Adipocyte (in vitro differentiated cells): ENCODE measurements around the gene PHLDB2.

ENCODE experiments used
- DNase-seq: peaks from one replicate; pipeline ENCODE4 v3.0.0-alpha.2; 2015; ENCODE audit warnings: low read depth
- H3K27me3 ChIP-seq: replicated peaks from 2 replicates; pipeline ENCODE4 v1.7.0; 2013; ENCODE audit warnings: mild to moderate bottlenecking, low read length, moderate library complexity; ENCODE audit not compliant: control insufficient read depth, insufficient read depth
- H3K36me3 ChIP-seq: 2 replicates; pipeline ENCODE4 v1.7.0; 2013; ENCODE audit warnings: low read length, mild to moderate bottlenecking, moderate library complexity; ENCODE audit not compliant: control insufficient read depth, insufficient read depth, severe bottlenecking
- H3K4me1 ChIP-seq: 2 replicates; pipeline ENCODE4 v1.7.0; 2013; ENCODE audit warnings: mild to moderate bottlenecking, low read length, moderate library complexity; ENCODE audit not compliant: control insufficient read depth, insufficient read depth
- H3K4me3 ChIP-seq: 2 replicates; pipeline ENCODE4 v1.7.0; 2013; ENCODE audit warnings: mild to moderate bottlenecking, low read length, moderate library complexity
- H3K9ac ChIP-seq: 2 replicates; pipeline ENCODE4 v1.7.0; 2013; ENCODE audit warnings: mild to moderate bottlenecking, low read length, moderate library complexity
- H3K9me3 ChIP-seq: 2 replicates; pipeline ENCODE4 v1.7.0; 2013; ENCODE audit warnings: mild to moderate bottlenecking, low read length, moderate library complexity; ENCODE audit not compliant: control insufficient read depth

The PHLDB2 gene

DNA sequence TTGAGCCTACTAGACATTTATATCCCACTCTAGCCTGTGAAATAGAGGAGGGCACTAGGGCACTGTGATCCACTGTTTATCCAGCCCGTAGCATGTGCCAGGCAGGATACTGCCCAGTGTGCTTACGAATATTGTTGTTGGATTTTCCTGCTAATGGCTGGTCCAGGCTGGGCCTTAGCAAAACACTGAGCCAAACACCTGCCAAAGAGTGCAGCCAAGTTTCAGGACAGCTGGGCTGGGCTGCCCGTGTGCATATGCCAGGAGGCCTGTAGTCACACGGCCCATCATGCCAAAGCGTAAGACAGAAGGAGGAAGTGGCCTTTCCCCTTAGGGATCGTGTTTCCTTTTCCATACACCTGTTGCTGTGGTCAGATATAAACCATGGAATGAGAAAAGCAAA is 65.2 kb downstream of the PHLDB2 start:
- DNase-seq, result no peak
- no peaks in the 10 kb centered on the region for H3K27me3 ChIP-seq
- H3K4me3 ChIP-seq, result no peak overlapping the region
- no peaks in the 10 kb centered on the region for H3K9me3 ChIP-seq
- H3K9ac ChIP-seq, result no peak overlapping the region
- peaks cover 6% of the 10 kb centered on the region for H3K4me1 ChIP-seq
- H3K36me3 ChIP-seq, result peaks cover 73% of the 10 kb centered on the region

DNA sequence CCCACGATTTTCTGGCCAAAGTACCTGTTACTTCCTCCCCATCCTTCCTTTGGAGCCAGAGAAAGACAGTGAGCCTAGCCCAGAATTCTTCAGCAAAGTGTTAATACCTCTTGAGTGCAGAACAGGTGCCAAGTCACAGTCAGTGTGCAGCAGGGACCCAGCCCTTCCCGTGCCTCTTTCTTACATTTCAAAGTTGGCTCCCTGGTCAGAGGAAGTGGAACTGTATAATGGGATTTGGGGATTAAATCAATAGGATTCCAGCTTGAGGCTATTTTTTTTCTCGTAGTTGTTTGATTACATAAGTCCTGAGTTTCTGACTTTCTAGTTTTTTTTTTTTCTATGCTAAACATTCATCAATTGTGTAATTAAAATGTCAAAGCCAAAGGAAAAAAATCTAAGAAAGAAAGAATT is 67.2 kb downstream of the PHLDB2 start:
- Histone ChIP-seq H3K4me3 (no peak overlapping the region), H3K4me1 (peaks cover 6% of the 10 kb centered on the region), H3K27me3 (no peaks in the 10 kb centered on the region), H3K9ac (no peak overlapping the region), H3K36me3 (peaks cover 56% of the 10 kb centered on the region), H3K9me3 (no peaks in the 10 kb centered on the region)
- no peak for DNase-seq

DNA sequence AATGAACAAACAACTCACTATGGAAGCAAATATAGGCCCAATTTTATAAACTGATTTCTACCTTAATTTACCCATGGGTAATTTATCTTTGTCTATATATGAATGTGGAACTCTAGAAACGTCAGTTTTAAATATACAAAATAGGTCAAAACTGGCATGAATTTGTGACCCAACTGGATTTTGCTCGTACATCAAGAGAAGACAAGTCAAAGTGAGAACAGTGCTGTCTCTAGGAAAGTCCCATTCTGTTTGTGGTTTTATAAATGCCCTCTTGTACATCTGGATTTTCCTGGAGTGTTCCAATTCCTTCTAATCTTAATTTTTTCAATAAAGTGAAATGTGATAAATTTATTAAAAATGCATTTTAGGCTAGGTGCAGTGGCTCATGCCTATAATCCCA is 69.5 kb downstream of the PHLDB2 start:
- no peak for DNase-seq
- H3K4me1 ChIP-seq, result peaks cover 6% of the 10 kb centered on the region
- no peak overlapping the region for H3K4me3 ChIP-seq
- no peaks in the 10 kb centered on the region for H3K27me3 ChIP-seq
- no peak overlapping the region for H3K9ac ChIP-seq
- H3K9me3 ChIP-seq, result no peaks in the 10 kb centered on the region
- H3K36me3 ChIP-seq, result peaks cover 60% of the 10 kb centered on the region

DNA sequence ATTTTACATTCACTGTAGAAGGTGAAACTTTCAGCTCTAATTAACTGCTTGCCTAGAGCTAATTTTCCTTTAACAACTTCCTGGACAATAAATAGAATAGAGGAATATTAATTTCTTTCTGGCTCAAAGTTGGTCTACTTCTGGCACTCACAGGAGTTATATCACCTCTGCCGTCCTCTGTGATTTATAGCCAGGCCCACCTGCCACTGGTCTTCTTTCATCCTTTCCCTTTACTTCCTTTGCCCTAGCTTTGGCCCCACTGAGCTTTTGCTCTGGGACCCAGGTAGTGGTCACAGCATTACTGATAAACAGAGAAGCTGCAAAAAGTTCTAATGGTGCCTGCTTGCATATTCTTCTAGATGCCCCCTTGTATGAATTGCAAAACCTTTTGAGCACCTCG is 70.4 kb downstream of the PHLDB2 start:
- DNase-seq, result no peak
- H3K9me3 ChIP-seq, result no peaks in the 10 kb centered on the region
- peaks cover 59% of the 10 kb centered on the region for H3K36me3 ChIP-seq
- no peak overlapping the region for H3K9ac ChIP-seq
- H3K4me1 ChIP-seq, result no peaks in the 10 kb centered on the region
- no peak overlapping the region for H3K4me3 ChIP-seq
- no peaks in the 10 kb centered on the region for H3K27me3 ChIP-seq

DNA sequence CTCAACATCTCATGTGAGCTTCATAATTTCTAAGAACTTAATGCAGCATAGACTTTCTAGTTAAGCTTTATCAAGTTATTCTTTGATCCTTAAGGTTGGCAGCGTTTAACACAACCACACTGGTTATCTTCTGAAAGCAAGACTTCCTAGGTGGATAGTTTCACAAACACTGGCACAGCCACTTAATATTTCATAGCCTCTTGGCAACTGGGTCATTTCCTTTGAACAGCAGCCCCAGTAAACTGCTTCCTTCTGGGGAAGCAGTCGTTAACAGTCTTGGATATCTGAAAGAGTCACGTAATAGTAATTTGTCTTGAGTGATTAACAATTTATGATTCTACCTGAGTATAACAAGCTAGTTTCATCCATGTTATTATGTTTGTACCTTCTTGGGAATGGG is 73.9 kb downstream of the PHLDB2 start:
- Histone ChIP-seq H3K9me3 (no peaks in the 10 kb centered on the region), H3K4me1 (peaks cover 22% of the 10 kb centered on the region), H3K36me3 (peaks cover 41% of the 10 kb centered on the region), H3K27me3 (no peaks in the 10 kb centered on the region), H3K4me3 (no peak overlapping the region), H3K9ac (no peak overlapping the region)
- no peak for DNase-seq

DNA sequence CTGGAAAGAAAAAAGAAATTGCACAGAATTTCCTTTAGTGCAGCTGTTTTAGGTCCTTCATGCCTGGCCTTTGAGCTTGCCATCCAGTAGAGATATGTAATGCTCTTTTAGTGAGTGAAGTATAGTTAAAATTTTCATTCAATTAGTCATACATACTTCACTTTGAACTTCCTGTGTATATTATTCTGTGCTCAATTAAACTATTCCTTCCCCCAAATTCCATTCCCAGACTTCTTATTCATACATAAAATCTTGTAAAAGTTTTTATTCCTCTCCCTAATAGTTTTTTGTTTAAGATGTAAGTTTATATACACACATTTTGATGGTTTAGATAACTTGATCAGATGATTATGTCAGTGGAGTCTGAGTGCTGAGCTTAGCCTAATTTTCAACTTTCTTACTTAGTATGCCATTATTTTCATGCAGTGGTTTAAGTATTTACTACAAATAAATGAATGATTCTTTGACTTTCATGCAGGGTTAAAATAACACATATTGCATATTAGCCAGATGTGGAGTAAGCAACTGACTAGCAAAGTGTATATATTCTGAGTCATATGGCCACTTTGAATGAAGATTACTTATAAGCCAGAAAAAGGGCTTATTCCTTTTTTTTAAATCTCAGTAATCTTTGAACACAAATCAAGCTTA is 77.3 kb downstream of the PHLDB2 start:
- H3K4me3 ChIP-seq, result peak overlapping the region; percentile 1
- peak; percentile 72 for DNase-seq
- peak overlapping the region; percentile 10 for H3K9ac ChIP-seq
- H3K9me3 ChIP-seq, result no peaks in the 10 kb centered on the region
- H3K27me3 ChIP-seq, result no peaks in the 10 kb centered on the region
- peaks cover 22% of the 10 kb centered on the region for H3K4me1 ChIP-seq
- H3K36me3 ChIP-seq, result peaks cover 63% of the 10 kb centered on the region

DNA sequence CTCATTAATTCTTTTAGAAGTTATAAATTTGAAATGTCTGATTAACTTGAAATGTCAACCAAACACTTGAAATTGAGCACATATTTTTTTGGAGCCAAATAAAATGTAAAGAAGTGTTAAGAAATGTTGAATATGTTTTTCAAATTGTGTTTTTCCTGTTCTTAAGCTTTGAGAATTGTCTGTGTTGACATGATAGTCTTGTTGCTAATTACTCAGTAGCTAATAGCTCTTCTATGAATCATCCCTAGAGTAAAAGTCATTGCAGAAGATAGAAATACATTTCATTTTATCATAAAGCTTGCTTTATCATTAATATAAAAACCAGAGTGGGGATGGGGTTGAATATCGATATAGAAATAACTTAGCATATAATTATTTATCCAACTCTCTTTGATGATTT is 77.9 kb downstream of the PHLDB2 start:
- H3K27me3 ChIP-seq, result no peaks in the 10 kb centered on the region
- H3K4me1 ChIP-seq, result peaks cover 22% of the 10 kb centered on the region
- peak overlapping the region; percentile 1 for H3K4me3 ChIP-seq
- H3K9me3 ChIP-seq, result no peaks in the 10 kb centered on the region
- peak; percentile 19 for DNase-seq
- H3K9ac ChIP-seq, result peak overlapping the region; percentile 10
- peaks cover 64% of the 10 kb centered on the region for H3K36me3 ChIP-seq

DNA sequence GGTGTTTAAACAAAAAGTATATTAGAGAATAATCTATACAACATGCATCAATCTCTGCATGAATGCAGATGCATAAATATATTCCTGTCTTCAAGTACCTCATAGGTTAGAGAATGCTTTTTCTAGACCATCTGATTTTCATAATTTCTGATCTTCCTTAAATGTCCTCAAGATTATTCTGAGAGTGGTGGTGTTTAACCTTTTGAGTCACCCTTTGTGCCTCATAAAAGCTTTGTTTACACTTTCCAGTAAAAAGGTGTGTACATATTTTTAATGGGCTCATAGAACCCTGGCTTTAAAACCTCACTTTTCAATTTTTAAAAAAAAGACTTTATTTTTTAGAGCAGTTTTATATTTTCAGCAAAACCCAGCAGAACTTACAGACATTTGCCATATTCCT is 78.8 kb downstream of the PHLDB2 start:
- Histone ChIP-seq H3K9ac (no peak overlapping the region), H3K9me3 (no peaks in the 10 kb centered on the region), H3K4me1 (peaks cover 22% of the 10 kb centered on the region), H3K36me3 (peaks cover 63% of the 10 kb centered on the region), H3K4me3 (no peak overlapping the region), H3K27me3 (no peaks in the 10 kb centered on the region)
- DNase-seq, result no peak

DNA sequence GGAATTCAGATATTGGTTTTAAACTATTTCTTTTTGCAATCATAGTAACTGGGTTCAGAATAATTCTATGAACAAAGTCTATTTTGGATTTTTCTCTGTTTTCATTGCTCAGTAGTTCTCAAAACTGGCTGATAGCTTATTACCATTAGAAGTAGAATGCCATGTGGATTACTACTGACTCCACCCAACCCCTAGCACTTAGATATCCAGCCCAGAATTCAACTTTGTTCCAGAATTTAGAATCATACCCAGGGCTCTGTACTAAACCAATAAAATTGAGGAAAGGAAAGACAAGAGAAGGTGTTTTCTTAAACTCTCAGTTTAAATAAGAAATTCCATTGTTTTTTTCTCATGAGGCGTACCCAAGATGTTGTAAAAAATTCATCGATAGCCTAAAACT is 80.8 kb downstream of the PHLDB2 start:
- Histone ChIP-seq H3K9me3 (no peaks in the 10 kb centered on the region), H3K36me3 (peaks cover 61% of the 10 kb centered on the region), H3K27me3 (no peaks in the 10 kb centered on the region), H3K4me3 (no peak overlapping the region), H3K9ac (no peak overlapping the region), H3K4me1 (peaks cover 22% of the 10 kb centered on the region)
- no peak for DNase-seq

DNA sequence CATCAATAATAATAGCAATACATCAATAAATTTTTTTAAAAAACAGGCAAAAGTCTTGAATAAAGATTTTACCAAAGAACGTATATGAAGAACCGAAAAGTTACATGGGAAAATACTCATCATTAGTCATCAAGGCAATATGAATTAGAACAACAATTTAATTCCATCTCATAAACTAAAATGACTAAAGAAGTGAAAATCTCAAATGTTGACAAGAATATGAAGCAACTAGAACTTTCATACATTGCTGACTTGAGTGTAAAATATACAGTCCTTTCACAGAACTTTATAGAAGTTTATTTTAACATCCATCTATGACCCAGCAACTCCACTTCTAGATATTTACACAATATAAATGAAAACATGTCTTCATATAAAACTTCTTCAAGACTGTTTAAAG is 84.5 kb downstream of the PHLDB2 start:
- H3K4me1 ChIP-seq, result no peaks in the 10 kb centered on the region
- no peak overlapping the region for H3K9ac ChIP-seq

DNA sequence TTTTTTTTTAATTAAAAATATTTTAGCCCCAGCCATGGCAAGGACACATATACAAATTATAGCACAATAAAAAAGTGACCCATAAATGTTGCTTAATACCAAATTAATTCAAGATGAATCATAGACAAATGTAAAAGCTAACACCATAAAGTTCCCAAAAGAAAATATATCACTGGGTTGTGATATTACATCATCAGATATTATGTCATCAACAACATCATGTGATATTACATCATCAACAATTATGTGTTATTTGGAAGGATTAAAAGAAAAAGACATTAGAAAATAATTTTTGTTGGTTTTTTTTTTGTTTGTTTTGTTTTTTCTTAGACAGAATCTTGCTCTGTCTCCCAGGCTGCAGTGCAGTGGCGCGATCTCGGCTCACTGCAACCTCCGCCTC is 85.3 kb downstream of the PHLDB2 start:
- peaks cover 74% of the 10 kb centered on the region for H3K36me3 ChIP-seq
- H3K4me3 ChIP-seq, result no peak overlapping the region
- H3K27me3 ChIP-seq, result no peaks in the 10 kb centered on the region
- no peak overlapping the region for H3K9ac ChIP-seq
- H3K4me1 ChIP-seq, result no peaks in the 10 kb centered on the region
- H3K9me3 ChIP-seq, result no peaks in the 10 kb centered on the region
- DNase-seq, result no peak

More for the DNA sequence above, 84.5 kb downstream of the PHLDB2 start:
- no peaks in the 10 kb centered on the region for H3K9me3 ChIP-seq
- H3K27me3 ChIP-seq, result no peaks in the 10 kb centered on the region
- H3K36me3 ChIP-seq, result peaks cover 72% of the 10 kb centered on the region
- DNase-seq, result no peak
- H3K4me3 ChIP-seq, result no peak overlapping the region

DNA sequence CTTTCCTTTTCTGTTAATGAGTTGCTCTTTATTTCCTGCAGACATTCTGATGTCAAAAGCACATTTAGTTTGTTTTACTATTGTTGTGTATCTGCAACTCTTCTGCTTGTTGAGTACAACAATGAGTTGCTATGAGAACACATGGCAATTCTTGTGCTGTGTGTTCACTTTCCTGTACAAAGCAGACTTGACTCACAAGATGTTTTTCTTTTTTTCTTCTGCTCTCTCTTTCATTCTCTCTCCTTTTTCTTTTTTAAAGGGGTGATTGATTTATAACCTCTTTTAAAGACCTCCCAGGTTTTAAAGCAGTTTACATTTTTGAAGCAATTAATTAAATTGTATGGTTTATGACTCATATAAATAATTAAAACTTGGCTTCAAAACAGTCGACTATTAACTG is 88.2 kb downstream of the PHLDB2 start:
- no peak overlapping the region for H3K9ac ChIP-seq
- H3K27me3 ChIP-seq, result no peaks in the 10 kb centered on the region
- no peak for DNase-seq
- H3K9me3 ChIP-seq, result no peaks in the 10 kb centered on the region
- H3K36me3 ChIP-seq, result peaks cover 68% of the 10 kb centered on the region
- no peak overlapping the region for H3K4me3 ChIP-seq
- H3K4me1 ChIP-seq, result no peaks in the 10 kb centered on the region
